GM18873 (cell line): ENCODE data around the gene UACA.
"Not testable (repeated sequence)": the region's sequence is repeated elsewhere in the genome, so short reads cannot be mapped to it uniquely, and the experiment has no call there.

Source experiments
- ATAC-seq: cut with Tn5 transposase; IDR thresholded peaks from one replicate; pipeline ENCODE4 v1.9.1; 2021; ENCODE audit warnings: mild to moderate bottlenecking, moderate library complexity, moderate number of reproducible peaks; ENCODE audit not compliant: unreplicated experiment, low FRiP score

The UACA gene

DNA sequence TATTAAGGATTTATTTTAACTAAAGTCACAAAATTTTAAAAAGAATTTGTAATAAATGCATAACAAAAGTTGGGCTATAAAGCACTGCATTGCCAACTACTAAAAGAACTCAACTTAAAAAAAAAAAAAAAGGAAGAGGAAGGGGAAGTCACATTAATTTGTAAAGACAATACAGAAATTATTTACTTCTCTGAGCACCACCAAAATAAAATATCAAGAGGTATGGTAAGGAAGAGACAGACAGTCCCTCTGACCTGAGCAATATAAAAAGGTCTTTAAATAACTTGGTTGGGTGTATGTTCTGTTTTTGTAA lies 83.5 kb downstream of the UACA start:
- no peak for ATAC-seq

GRCh38 chr15:70672081-70672480 lies 91.3 kb downstream of the UACA start:
- no peak for ATAC-seq

DNA sequence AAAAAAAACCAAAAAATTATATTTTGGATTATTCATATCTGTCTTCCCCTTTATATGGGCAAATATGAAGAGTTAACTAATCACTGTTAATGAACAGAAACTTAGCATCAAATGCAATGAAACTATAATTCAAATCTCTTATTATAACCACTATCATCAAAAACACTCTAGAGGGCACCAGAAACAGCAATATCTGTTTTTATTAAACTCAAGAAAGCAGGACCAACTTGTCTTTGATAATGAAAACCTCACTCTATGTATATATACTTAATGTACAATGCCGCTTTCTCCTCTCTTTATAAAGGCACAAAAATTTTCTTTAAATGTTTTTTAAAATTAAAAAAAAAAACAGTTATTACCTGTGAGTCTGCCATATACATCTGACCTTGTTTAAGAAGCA lies 92.7 kb downstream of the UACA start:
- no peak for ATAC-seq

- no peak for ATAC-seq
Observed at GRCh38 chr15:70669966-70670658, 93.2 kb downstream of the UACA start.

DNA sequence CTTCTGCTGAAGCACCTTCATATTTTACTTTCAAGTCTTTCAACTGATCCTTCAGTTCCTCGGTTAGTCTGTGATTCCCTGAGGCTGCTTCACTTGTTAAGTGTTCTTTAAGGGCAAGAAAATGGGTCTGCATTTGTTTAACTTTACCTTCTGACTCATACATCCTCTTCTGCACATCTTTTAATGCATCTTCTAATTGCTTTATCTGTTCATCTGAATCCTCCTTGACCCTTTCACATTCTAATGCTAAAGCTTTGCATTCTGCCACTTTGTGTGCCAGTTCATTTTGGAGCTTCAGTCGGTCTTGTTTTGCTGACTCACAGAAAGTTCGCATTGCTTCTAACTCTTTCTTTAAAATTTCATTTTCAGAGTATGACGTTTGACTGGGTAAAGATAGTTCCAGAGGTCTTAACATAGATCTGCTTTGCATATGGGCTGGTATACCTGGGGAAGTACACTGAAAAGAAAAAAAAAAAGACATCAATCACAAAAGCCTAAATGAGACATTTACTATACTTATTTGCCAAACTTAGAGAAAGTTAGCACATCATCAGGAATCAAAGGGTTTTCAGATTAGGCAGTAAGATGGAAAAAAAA lies 94.3 kb downstream of the UACA start:
- peak; percentile 79 for ATAC-seq

- ATAC-seq: no peak
Observed at GRCh38 chr15:70665599-70665998, 97.8 kb downstream of the UACA start.

DNA sequence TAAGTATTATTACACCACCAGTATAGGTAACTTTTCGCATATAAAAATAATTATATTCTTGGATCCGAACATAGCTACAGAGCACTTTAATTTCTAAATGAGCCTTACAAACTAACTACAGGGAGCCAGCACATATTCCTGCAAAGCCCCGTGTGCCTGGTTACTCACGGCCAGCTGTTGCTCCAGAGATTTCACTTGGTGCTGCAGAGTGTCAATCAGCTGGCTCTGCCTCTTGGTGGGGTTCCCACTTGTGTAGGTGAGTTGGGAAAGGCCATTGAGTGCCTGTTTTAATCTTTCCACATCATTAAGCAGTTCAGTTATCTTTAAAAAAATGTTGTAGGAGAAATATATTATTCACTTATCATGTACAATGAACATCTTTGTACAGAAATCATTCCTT lies 98.9 kb downstream of the UACA start:
- ATAC-seq: no peak

- not testable (repeated sequence) for ATAC-seq
Observed at GRCh38 chr15:70663069-70663468, 100.3 kb downstream of the UACA start.

- ATAC-seq: no peak
Observed at GRCh38 chr15:70659662-70660061, 103.7 kb downstream of the UACA start.

- no peak for ATAC-seq
Observed at GRCh38 chr15:70658641-70659040, 104.7 kb downstream of the UACA start.

- no peak for ATAC-seq
Observed at GRCh38 chr15:70653426-70653825, 109.9 kb downstream of the UACA start.

- ATAC-seq: no peak
Observed at GRCh38 chr15:70652341-70652740, 111.0 kb downstream of the UACA start.

GRCh38 chr15:70651303-70651845 lies 112.0 kb downstream of the UACA start:
- no peak for ATAC-seq

- no peak for ATAC-seq
Observed at GRCh38 chr15:70650567-70651302, 112.6 kb downstream of the UACA start.

DNA sequence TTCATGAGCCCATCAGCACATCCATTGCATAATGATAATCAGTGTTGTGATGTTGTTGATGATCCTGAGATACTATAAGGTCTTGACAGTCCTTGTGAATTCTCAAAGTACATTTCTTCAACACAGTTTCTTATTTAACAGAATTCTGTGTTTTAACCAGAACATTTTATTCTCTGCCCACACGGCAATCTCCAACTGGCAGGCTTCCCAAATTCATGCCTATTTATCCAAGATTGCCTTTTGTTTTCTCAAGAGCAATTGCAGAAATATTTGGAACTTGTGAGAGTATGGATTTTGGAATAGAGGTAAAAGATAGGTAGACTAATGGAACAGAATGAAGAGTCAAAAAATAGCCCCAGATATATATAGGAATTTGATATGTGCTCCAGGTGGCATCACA lies 116.0 kb downstream of the UACA start:
- no peak for ATAC-seq

DNA sequence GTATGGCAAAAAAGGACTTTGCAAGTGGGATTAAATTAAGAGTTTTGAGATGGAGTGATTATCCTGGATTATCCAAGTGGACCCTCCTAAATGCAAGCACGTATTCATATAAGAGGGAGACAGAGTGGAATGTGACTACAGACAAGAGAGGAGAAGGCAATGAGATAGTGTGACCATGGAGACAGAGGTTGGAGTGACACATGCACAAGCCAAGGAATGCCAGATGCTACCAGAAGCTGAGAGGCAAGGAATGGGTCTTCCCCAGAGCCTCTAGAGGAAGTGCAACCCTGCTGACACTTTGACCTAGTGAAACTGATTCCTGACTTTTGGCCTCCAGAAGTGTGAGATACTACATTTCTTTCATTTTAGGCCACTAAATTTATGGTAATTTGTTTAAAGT lies 117.2 kb downstream of the UACA start:
- no peak for ATAC-seq

DNA sequence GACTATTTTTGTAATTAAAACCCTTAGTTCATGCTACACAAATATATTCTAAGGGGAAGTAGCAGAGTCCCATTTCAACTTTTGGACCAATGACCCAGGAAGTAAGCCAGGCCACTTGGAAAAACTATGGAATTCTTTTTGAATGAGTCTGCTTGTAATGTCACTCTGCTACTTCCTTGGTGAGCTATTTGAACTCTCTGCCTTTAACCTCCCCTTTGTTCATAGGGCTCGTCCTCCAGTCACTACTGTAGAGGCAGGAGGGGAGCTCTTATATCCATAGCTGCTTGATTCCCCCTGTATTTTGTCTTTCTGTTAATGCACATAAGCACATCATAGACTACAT lies 119.6 kb downstream of the UACA start:
- no peak for ATAC-seq

- no peak for ATAC-seq
Observed at GRCh38 chr15:70643106-70643782, 120.1 kb downstream of the UACA start.

GRCh38 chr15:70636540-70637165 lies 126.7 kb downstream of the UACA start:
- no peak for ATAC-seq

GRCh38 chr15:70635895-70636294 lies 127.5 kb downstream of the UACA start:
- ATAC-seq: no peak

DNA sequence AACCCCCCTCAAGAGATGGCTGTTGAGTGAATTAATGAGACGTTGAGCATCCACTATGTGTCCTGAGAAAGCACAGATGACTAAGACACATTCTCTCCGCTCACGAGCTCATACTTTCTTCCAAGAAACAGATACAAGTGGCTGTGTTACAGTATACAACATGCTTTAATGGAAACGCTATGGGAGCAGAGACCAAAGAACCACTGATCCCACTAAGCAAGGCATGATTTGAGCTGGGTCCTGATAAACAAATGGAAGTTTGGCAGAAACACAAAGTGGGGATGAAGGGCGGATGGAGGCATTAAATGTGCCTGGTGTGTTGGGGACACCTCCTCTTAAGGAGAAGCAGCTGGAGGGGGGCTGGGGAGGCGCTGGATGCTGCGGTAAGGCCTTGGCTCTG lies 129.4 kb downstream of the UACA start:
- no peak for ATAC-seq
